Fibroblast of lung (primary cell): ENCODE results near the gene KCTD19. TPM values are rescaled to one million over a fixed set of nuclear protein-coding genes. Genes with fewer than 3 reads are reported as not detected.
A peak's percentile ranks its signal among the peaks of the same experiment; 100 is the strongest.

ENCODE experiments used
- DNase-seq, 2 donors: peaks; one replicate each; pipeline versions ENCODE4 v3.0.0 to v3.0.0-alpha.2; 2010; ENCODE audit warnings: low read depth in 2 of 2
- H2AFZ ChIP-seq: 2 replicates; pipeline ENCODE4 v1.5.1; 2012; ENCODE audit warnings: low read length, control low read depth, inconsistent platforms
- H3K27ac ChIP-seq: 2 replicates; pipeline ENCODE4 v1.5.1; 2011; ENCODE audit warnings: low read length, control low read depth; ENCODE audit not compliant: insufficient read depth
- H3K27me3 ChIP-seq: 2 replicates; pipeline ENCODE4 v1.5.1; 2011; ENCODE audit warnings: mild to moderate bottlenecking, low read length; ENCODE audit not compliant: control insufficient read depth, insufficient read depth
- H3K36me3 ChIP-seq: 2 replicates; pipeline ENCODE4 v1.5.1; 2011; ENCODE audit warnings: low read length; ENCODE audit not compliant: control insufficient read depth, insufficient read depth
- H3K4me1 ChIP-seq: 2 replicates; pipeline ENCODE4 v1.5.1; 2011; ENCODE audit warnings: low read length; ENCODE audit not compliant: control insufficient read depth, insufficient read depth; ENCODE audit errors: extremely low read depth
- H3K4me2 ChIP-seq: 2 replicates; pipeline ENCODE4 v1.5.1; 2011; ENCODE audit warnings: low read length, control low read depth; ENCODE audit not compliant: insufficient read depth; ENCODE audit errors: extremely low read depth
- H3K4me3 ChIP-seq, 4 experiments: fragments of 200-600 bp in 1 of 4; sonication (generic) in 1 of 4; replicated peaks in 1 of 4; 2 replicates each; pipeline ENCODE4 v1.5.1; 2011 to 2016; ENCODE audit warnings: low read length in 4 of 4, low read depth in 3 of 4, mild to moderate bottlenecking in 3 of 4, control low read depth in 2 of 4, inconsistent platforms in 1 of 4, mixed read lengths in 1 of 4; ENCODE audit not compliant: insufficient read depth in 1 of 4; ENCODE audit errors: control extremely low read depth in 1 of 4
- H3K79me2 ChIP-seq: 2 replicates; pipeline ENCODE4 v1.5.1; 2012; ENCODE audit warnings: mild to moderate bottlenecking, low read length, inconsistent platforms; ENCODE audit not compliant: control insufficient read depth, insufficient read depth
- H3K9ac ChIP-seq: 2 replicates; pipeline ENCODE4 v1.5.1; 2011; ENCODE audit warnings: mild to moderate bottlenecking, low read length, control low read depth; ENCODE audit not compliant: insufficient read depth
- H3K9me3 ChIP-seq: 2 replicates; pipeline ENCODE4 v1.5.1; 2012; ENCODE audit warnings: low read depth, low read length; ENCODE audit not compliant: control insufficient read depth, insufficient read depth
- H4K20me1 ChIP-seq: 2 replicates; pipeline ENCODE4 v1.5.1; 2011; ENCODE audit warnings: low read length; ENCODE audit not compliant: control insufficient read depth, insufficient read depth; ENCODE audit errors: extremely low read depth
- EZH2 ChIP-seq: IDR thresholded peaks from 2 replicates; pipeline ENCODE4 v1.5.1; 2012; ENCODE audit warnings: low read length, control low read depth, mild to moderate bottlenecking; ENCODE audit errors: missing control alignments
- polyA plus RNA-seq, 2 donors: library from polyadenylated mRNA; depleted of rRNA in 1 of 2; stranded (reverse) in 1 of 2; unstranded in 1 of 2; fragments of >200 nt; gene quantifications; 2 replicates each; pipeline ENCODE4 v1.2.1, GENCODE V29; 2011 to 2012; ENCODE audit warnings: missing spikeins in 1 of 2
- total RNA-seq: library from RNA; depleted of rRNA; stranded (reverse); fragments of >200 nt; gene quantifications from 2 replicates; pipeline ENCODE4 v1.2.1, GENCODE V29; 2014
- TF ChIP-seq, protein P1 (sequence below), 2 donors: IDR thresholded peaks in 1 of 2; conservative IDR thresholded peaks in 1 of 2; 1 replicate in 1 of 2; 2 replicates in 1 of 2; pipeline ENCODE4 v1.5.1; 2011 to 2012; ENCODE audit warnings: low read length in 2 of 2, control low read depth in 1 of 2, inconsistent platforms in 1 of 2, low read depth in 1 of 2, mild to moderate bottlenecking in 1 of 2

Gene KCTD19
- total and polyA plus RNA-seq, 2 donors (not counting 1 experiment from before 2014, with no cell fraction given) = 0.17 TPM; not detected in 1

DNA sequence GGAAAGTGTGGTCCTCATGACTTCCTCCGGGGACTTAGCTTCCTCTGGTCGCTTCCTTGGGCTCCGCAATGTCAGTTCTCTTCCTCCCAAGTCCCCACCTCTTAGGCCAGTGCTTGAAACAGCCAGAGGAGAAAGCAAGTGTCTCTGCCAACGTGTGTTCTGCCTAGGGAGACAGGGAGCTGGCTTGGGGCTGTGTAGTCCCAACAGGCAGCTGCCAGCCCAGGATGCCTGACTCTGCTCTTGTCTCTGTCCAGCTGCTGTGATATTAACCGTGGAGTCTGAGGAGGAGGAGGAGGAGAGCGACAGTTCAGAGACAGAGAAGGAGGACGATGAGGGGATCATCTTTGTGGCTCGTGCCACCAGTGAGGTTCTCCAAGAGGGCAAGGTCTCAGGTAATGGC, 60.7 kb downstream of the KCTD19 start:
- Histone ChIP-seq H3K27ac (no peak overlapping the region), H3K27me3 (no peaks in the 10 kb centered on the region), H3K4me3 (no peak overlapping the region), H3K36me3 (peaks cover 3% of the 10 kb centered on the region), H2AFZ (no peak overlapping the region), H3K9ac (no peak overlapping the region), H3K9me3 (no peaks in the 10 kb centered on the region), H4K20me1 (no peaks in the 10 kb centered on the region), H3K79me2 (no peaks in the 10 kb centered on the region), H3K4me2 (no peak overlapping the region), H3K4me1 (peaks cover 12% of the 10 kb centered on the region)
- TF ChIP-seq EZH2 = no peak
- TF ChIP-seq, protein P1, sequence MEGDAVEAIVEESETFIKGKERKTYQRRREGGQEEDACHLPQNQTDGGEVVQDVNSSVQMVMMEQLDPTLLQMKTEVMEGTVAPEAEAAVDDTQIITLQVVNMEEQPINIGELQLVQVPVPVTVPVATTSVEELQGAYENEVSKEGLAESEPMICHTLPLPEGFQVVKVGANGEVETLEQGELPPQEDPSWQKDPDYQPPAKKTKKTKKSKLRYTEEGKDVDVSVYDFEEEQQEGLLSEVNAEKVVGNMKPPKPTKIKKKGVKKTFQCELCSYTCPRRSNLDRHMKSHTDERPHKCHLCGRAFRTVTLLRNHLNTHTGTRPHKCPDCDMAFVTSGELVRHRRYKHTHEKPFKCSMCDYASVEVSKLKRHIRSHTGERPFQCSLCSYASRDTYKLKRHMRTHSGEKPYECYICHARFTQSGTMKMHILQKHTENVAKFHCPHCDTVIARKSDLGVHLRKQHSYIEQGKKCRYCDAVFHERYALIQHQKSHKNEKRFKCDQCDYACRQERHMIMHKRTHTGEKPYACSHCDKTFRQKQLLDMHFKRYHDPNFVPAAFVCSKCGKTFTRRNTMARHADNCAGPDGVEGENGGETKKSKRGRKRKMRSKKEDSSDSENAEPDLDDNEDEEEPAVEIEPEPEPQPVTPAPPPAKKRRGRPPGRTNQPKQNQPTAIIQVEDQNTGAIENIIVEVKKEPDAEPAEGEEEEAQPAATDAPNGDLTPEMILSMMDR (conservative IDR thresholded peaks at IDR 0.05 in 1 of 2, IDR thresholded peaks at IDR 0.05 in 1 of 2; ENCODE audit: low read depth in 1 of 2, low read length in 2 of 2) = no peak
- DNase-seq = no peak

DNA sequence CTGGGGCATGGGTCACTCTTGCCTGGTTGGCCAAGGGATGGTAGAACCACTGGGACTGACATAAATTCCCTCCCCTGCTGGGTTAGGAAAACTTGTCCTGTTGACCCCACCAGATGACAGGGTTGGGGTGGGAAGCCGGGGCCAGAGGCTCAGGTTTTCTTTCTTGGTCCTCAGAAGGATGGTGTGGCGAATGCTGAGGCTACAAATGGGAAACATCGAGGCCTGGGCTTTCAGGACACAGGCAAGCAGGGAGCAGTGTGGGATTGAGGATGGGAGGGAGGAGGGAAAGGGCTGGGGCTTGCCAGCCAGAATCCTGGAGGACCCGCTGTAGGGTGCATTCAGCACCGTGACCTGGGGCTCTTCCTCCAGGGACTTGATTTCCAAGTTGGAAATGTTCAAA, 61.7 kb downstream of the KCTD19 start:
- no peaks in the 10 kb centered on the region for H3K27me3 ChIP-seq
- no peak overlapping the region for H3K9ac ChIP-seq
- H3K36me3 ChIP-seq = no peaks in the 10 kb centered on the region
- no peak overlapping the region for H3K27ac ChIP-seq
- TF ChIP-seq, protein P1 (conservative IDR thresholded peaks at IDR 0.05 in 1 of 2, IDR thresholded peaks at IDR 0.05 in 1 of 2; ENCODE audit: low read depth in 1 of 2, low read length in 2 of 2) = no peak
- TF ChIP-seq EZH2 = no peak
- no peak overlapping the region for H2AFZ ChIP-seq
- H3K4me3 ChIP-seq = no peak overlapping the region
- H3K9me3 ChIP-seq = no peaks in the 10 kb centered on the region
- H4K20me1 ChIP-seq = no peaks in the 10 kb centered on the region
- peaks cover 12% of the 10 kb centered on the region for H3K4me1 ChIP-seq
- DNase-seq = no peak
- no peaks in the 10 kb centered on the region for H3K79me2 ChIP-seq
- H3K4me2 ChIP-seq = no peak overlapping the region

DNA sequence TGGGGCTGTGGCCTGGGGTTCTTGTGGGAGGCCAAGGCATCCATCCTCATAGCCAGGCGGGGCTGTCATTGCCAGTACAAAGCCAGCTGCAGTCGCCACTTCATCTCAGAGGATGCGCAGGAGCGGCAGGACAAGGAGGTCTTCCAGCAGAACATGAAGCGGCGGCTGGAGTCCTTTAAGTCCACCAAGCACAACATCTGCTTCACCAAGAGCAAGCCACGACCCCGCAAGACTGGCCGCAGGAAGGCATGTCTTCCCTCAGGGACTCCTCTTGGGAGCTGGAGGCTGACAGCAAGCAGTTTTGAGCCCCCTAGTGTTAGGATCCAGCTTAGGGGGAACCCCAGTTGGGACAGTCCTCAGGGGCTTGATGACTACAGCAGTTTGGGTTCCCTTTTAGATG, 62.3 kb downstream of the KCTD19 start:
- no peak overlapping the region for H2AFZ ChIP-seq
- H3K9me3 ChIP-seq = no peaks in the 10 kb centered on the region
- peaks cover 2% of the 10 kb centered on the region for H3K36me3 ChIP-seq
- no peak overlapping the region for H3K27ac ChIP-seq
- H3K9ac ChIP-seq = no peak overlapping the region
- no peaks in the 10 kb centered on the region for H3K79me2 ChIP-seq
- no peaks in the 10 kb centered on the region for H3K27me3 ChIP-seq
- H3K4me1 ChIP-seq = peaks cover 12% of the 10 kb centered on the region
- no peaks in the 10 kb centered on the region for H4K20me1 ChIP-seq
- H3K4me2 ChIP-seq = no peak overlapping the region
- no peak for DNase-seq
- no peak for TF ChIP-seq EZH2
- TF ChIP-seq, protein P1 (conservative IDR thresholded peaks at IDR 0.05 in 1 of 2, IDR thresholded peaks at IDR 0.05 in 1 of 2; ENCODE audit: low read depth in 1 of 2, low read length in 2 of 2) = peak in 1 of 2 donors; percentile 17
- H3K4me3 ChIP-seq = no peak overlapping the region
